Tibial artery (tissue), 4 donors: ENCODE results near the gene S100A1.

Source experiments
- DNase-seq, 2 donors: peaks; one replicate each; pipeline ENCODE4 v3.0.0-alpha.2; 2019
- H3K27ac ChIP-seq, 2 donors: fragments of 200-600 bp; sonication (generic) in 1 of 2; 1 replicate in 1 of 2; 2 replicates in 1 of 2; pipeline ENCODE4 v1.5.1; 2018 to 2019; ENCODE audit warnings: mild to moderate bottlenecking in 1 of 2
- H3K27me3 ChIP-seq, 2 donors: fragments of 200-600 bp; sonication (generic) in 1 of 2; one replicate each; pipeline versions ENCODE4 v1.5.1 to v1.6.0; 2016 to 2019
- H3K36me3 ChIP-seq, 3 donors: fragments of 200-600 bp; sonication (generic) in 2 of 3; one replicate each; pipeline ENCODE4 v1.5.1; 2016 to 2019; ENCODE audit warnings: mild to moderate bottlenecking in 2 of 3
- H3K4me1 ChIP-seq, 4 donors: fragments of 200-600 bp; sonication (generic) in 2 of 4; 1 replicate in 3 of 4; 2 replicates in 1 of 4; pipeline ENCODE4 v1.5.1; 2016 to 2019
- H3K4me3 ChIP-seq, 2 donors: fragments of 200-600 bp; sonication (generic) in 1 of 2; 1 replicate in 1 of 2; 2 replicates in 1 of 2; pipeline ENCODE4 v1.5.1; 2018 to 2019; ENCODE audit warnings: mild to moderate bottlenecking in 2 of 2
- H3K9me3 ChIP-seq, 3 donors: fragments of 200-600 bp; sonication (generic) in 1 of 3; one replicate each; pipeline ENCODE4 v1.5.1; 2016 to 2019
- intact Hi-C: fragments of 100-400 bp; cut with DNase I; formaldehyde crosslinking; loops from one replicate; pipeline ENCODE4 v1.15.0; 2023; ENCODE audit warnings: low total_unique reads
- TF ChIP-seq, protein P1 (sequence below), 2 experiments: fragments of 200-600 bp in 1 of 2; fragments of 450-650 bp in 1 of 2; IDR thresholded peaks; one replicate each; pipeline ENCODE4 v1.5.1; 2017 to 2019; ENCODE audit warnings: antibody characterized with exemption in 2 of 2, mild to moderate bottlenecking in 1 of 2, moderate library complexity in 1 of 2

Gene S100A1

DNA sequence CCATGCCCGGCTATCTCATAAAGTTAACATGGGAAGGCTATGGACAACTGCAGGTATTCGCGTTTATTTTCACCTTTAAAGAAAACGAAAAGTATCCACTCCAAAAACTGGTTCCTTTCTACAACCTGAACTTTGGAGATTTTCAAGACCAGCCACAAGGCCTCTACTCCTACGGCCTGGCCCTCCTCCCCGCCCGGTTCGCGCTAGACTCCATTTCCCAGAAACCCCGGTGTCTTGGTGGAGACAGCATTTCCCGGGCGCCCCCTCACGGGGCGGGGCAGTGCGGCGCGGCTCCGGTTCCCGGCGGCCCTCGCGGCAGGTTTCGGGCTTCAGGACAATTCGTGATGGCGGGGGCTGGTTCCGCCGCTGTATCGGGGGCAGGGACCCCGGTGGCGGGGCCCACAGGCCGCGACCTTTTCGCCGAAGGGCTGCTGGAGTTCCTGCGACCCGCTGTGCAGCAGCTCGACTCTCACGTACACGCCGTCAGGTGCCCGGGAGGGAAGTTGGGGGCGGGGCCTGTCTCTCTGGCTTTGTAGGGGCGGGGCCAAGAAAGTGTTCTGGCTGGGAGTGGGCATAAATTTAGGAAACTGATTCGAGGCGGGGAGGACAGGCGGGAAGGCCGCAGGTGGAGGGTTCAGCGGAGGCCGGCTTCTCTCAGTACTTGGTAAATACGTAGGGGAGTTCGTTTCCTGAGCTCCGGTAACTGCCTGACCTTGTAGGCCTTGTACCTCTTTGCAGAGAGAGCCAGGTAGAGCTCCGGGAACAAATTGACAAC lies 30.4 kb downstream of the S100A1 start, which contains the start of gene SNAPIN:
Gene SNAPIN (plus strand): TSS at position 304 of the 775 bp plus-strand sequence. CDS start 41 bp downstream, at position 345.
- peak within 1 kb of the TSS; percentile 56 to 72 for H3K4me3 ChIP-seq
- H3K9me3 ChIP-seq: no peaks in the 10 kb centered on the region
- H3K4me1 ChIP-seq: peaks cover 4 to 11% (median 10%) of the 10 kb centered on the region in 4 donors
- H3K36me3 ChIP-seq: peaks cover 29 to 38% (median 31%) of the 10 kb centered on the region in 3 donors
- peak; percentile 92 to 96 for DNase-seq
- TF ChIP-seq, protein P1, sequence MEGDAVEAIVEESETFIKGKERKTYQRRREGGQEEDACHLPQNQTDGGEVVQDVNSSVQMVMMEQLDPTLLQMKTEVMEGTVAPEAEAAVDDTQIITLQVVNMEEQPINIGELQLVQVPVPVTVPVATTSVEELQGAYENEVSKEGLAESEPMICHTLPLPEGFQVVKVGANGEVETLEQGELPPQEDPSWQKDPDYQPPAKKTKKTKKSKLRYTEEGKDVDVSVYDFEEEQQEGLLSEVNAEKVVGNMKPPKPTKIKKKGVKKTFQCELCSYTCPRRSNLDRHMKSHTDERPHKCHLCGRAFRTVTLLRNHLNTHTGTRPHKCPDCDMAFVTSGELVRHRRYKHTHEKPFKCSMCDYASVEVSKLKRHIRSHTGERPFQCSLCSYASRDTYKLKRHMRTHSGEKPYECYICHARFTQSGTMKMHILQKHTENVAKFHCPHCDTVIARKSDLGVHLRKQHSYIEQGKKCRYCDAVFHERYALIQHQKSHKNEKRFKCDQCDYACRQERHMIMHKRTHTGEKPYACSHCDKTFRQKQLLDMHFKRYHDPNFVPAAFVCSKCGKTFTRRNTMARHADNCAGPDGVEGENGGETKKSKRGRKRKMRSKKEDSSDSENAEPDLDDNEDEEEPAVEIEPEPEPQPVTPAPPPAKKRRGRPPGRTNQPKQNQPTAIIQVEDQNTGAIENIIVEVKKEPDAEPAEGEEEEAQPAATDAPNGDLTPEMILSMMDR (IDR thresholded peaks at IDR 0.05): peak in 1 of 2 experiments; percentile 25
- intact Hi-C loops: no loop called here
- H3K27ac ChIP-seq: peak within 1 kb of the TSS; percentile 88 to 94
- H3K27me3 ChIP-seq: no peaks in the 10 kb centered on the region

GRCh38 chr1:153659175-153659534 lies 30.9 kb downstream of the S100A1 start:
- peaks cover 4 to 11% (median 10%) of the 10 kb centered on the region in 4 donors for H3K4me1 ChIP-seq
- intact Hi-C loops: no loop called here
- TF ChIP-seq, protein P1 (IDR thresholded peaks at IDR 0.05): no peak
- peaks cover 35 to 44% (median 37%) of the 10 kb centered on the region in 3 donors for H3K36me3 ChIP-seq
- H3K27me3 ChIP-seq: no peaks in the 10 kb centered on the region
- no peak for DNase-seq
- peak overlapping the region; percentile 56 to 72 for H3K4me3 ChIP-seq
- H3K9me3 ChIP-seq: no peaks in the 10 kb centered on the region
- H3K27ac ChIP-seq: peak overlapping the region; percentile 88 to 94

DNA sequence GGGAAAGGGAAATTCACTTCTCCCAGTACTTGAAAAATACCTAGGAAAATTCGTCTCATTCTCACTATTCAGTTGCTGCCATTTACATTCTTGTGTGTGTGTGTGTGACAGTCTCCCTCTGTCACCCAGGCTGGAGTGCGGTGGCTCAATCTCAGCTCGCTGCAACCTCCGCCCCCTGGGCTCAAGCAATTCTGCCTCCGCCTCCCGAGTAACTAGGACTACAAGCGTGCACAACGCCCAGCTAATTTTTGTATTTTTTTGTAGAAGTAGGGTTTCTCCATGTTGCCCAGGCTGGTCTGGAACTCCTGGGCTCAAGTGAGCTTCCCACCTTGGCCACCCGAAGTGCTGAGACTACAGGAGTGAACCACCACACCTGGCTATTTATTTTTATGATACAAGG lies 31.4 kb downstream of the S100A1 start:
- peaks cover 4 to 11% (median 10%) of the 10 kb centered on the region in 4 donors for H3K4me1 ChIP-seq
- peak overlapping the region; percentile 56 to 72 for H3K4me3 ChIP-seq
- DNase-seq: peak in 1 of 2 donors; percentile 60
- no peaks in the 10 kb centered on the region for H3K27me3 ChIP-seq
- intact Hi-C loops: no loop called here
- H3K9me3 ChIP-seq: no peaks in the 10 kb centered on the region
- H3K36me3 ChIP-seq: peaks cover 40 to 49% (median 42%) of the 10 kb centered on the region in 3 donors
- TF ChIP-seq, protein P1 (IDR thresholded peaks at IDR 0.05): no peak
- H3K27ac ChIP-seq: peak overlapping the region; percentile 88 to 94

- intact Hi-C loops: no loop called here
- Histone ChIP-seq H3K27me3 (no peaks in the 10 kb centered on the region), H3K4me1 (peaks cover 4 to 11% (median 10%) of the 10 kb centered on the region in 4 donors), H3K4me3 (no peak overlapping the region), H3K36me3 (peaks cover 55 to 65% (median 57%) of the 10 kb centered on the region in 3 donors), H3K9me3 (no peaks in the 10 kb centered on the region), H3K27ac (no peak overlapping the region)
- DNase-seq: peak in 1 of 2 donors; percentile 28
- TF ChIP-seq, protein P1 (IDR thresholded peaks at IDR 0.05): no peak
These were observed 33.0 kb downstream of the S100A1 start for GRCh38 chr1:153661111-153661708.

- DNase-seq: no peak
- Histone ChIP-seq H3K9me3 (no peaks in the 10 kb centered on the region), H3K4me1 (peaks cover 4 to 11% (median 10%) of the 10 kb centered on the region in 4 donors), H3K27me3 (no peaks in the 10 kb centered on the region), H3K36me3 (peaks cover 66 to 75% (median 68%) of the 10 kb centered on the region in 3 donors), H3K4me3 (no peak overlapping the region), H3K27ac (no peak overlapping the region)
- TF ChIP-seq, protein P1 (IDR thresholded peaks at IDR 0.05): no peak
- intact Hi-C loops: no loop called here
These were observed 34.0 kb downstream of the S100A1 start for GRCh38 chr1:153662269-153662668.
